Parathyroid adenoma (tissue), 2 donors: Measurements from ENCODE around the gene CAMTA1.

Experiments
- H2AFZ ChIP-seq: fragments of 300-600 bp; sonication (generic); one replicate; pipeline ENCODE4 v1.7.0; 2017; ENCODE audit warnings: antibody characterized with exemption, mild to moderate bottlenecking
- H3K27ac ChIP-seq: fragments of 300-600 bp; sonication (generic); one replicate; pipeline ENCODE4 v1.7.0; 2017
- H3K27me3 ChIP-seq: fragments of 300-600 bp; sonication (generic); one replicate; pipeline ENCODE4 v1.7.0; 2017; ENCODE audit warnings: low read length; ENCODE audit not compliant: control insufficient read depth, insufficient read depth
- H3K36me3 ChIP-seq: fragments of 300-600 bp; sonication (generic); one replicate; pipeline ENCODE4 v1.7.0; 2017; ENCODE audit warnings: low read length; ENCODE audit not compliant: control insufficient read depth, insufficient read depth
- H3K4me1 ChIP-seq: fragments of 300-600 bp; sonication (generic); one replicate; pipeline ENCODE4 v1.7.0; 2017; ENCODE audit warnings: control low read depth
- H3K4me2 ChIP-seq: fragments of 300-600 bp; sonication (generic); one replicate; pipeline ENCODE4 v1.7.0; 2017; ENCODE audit warnings: low read length
- H3K4me3 ChIP-seq: fragments of 300-600 bp; sonication (generic); one replicate; pipeline ENCODE4 v1.7.0; 2017; ENCODE audit warnings: low read depth, low read length
- H3K79me2 ChIP-seq: fragments of 300-600 bp; sonication (generic); one replicate; pipeline ENCODE4 v1.7.0; 2017; ENCODE audit warnings: control low read depth
- H3K9ac ChIP-seq: fragments of 300-600 bp; sonication (generic); one replicate; pipeline ENCODE4 v1.7.0; 2017; ENCODE audit warnings: mild to moderate bottlenecking
- H3K9me3 ChIP-seq: fragments of 300-600 bp; sonication (generic); one replicate; pipeline ENCODE4 v1.7.0; 2017; ENCODE audit warnings: low read length; ENCODE audit not compliant: control insufficient read depth
- CTCF ChIP-seq: fragments of 300-600 bp; sonication (generic); IDR thresholded peaks from one replicate; pipeline ENCODE4 v1.7.0; 2017; ENCODE audit warnings: antibody characterized with exemption, mild to moderate bottlenecking
- donor health status: primary hyperparathyroidism.

Gene CAMTA1

GRCh38 chr1:7069931-7070330, 284.7 kb downstream of the CAMTA1 start:
- peak overlapping the region; percentile 32 for H3K27ac ChIP-seq
- H3K79me2 ChIP-seq: no peaks in the 10 kb centered on the region
- H3K36me3 ChIP-seq: no peaks in the 10 kb centered on the region
- H3K4me3 ChIP-seq: no peak overlapping the region
- H3K9me3 ChIP-seq: no peaks in the 10 kb centered on the region
- H3K9ac ChIP-seq: no peak overlapping the region
- peak overlapping the region; percentile 45 for H3K4me2 ChIP-seq
- peak overlapping the region; percentile 91 for H2AFZ ChIP-seq
- no peaks in the 10 kb centered on the region for H3K27me3 ChIP-seq
- TF ChIP-seq CTCF: no peak
- H3K4me1 ChIP-seq: no peaks in the 10 kb centered on the region

DNA sequence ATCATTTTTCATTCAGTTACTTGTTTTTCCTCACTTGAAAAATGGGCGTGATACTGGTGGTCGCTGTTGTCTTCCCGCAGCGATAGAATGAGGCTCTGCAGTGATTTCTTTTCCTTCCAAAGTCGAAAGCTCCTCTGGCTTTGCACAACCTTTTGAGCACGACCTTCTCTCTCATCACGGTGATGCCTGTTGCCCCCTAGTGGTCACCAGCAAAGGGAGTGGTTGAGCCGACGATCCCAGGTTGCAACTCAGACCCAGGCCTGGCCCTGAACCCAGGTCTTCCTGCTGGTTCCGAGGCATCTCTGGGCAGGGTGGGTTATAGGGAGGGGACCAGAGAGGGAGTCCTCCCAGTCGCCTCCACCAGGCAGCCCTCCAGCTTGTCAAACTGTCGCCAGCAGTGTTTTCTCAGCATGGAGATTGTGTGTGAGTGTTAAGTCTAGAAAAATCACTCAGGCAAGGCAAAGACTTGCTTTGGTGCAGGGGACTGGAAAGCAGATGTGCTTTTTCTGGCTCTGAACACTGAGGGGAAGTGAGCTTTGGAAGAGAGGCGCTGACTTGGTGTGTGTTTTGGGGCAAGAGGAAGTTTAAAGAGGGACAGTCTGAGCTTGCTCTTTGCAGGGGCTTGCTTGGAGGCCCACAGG, 285.3 kb downstream of the CAMTA1 start:
- no peak overlapping the region for H3K4me3 ChIP-seq

DNA sequence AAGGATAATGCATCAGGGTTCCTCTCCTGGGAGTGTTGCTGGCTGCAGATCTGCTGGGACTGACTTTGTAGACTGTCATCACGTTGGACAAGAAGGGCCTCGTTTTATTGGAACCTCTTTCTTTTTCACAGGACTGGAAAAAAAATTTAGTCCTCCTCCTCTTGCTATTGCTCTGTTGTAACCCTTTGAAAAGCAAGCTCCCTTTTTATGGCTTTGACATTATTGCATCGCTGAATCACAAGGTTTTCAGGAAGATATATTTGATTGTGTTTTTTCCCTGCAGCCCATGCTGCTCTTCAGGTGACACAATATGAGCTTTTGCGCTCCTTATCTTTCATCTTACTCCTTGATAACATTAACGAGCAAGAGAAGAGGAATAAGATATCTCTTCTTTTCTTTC, 290.9 kb downstream of the CAMTA1 start:
- Histone ChIP-seq H3K4me3 (no peak overlapping the region), H3K79me2 (no peaks in the 10 kb centered on the region), H3K27ac (no peak overlapping the region), H3K4me2 (no peak overlapping the region), H3K9ac (no peak overlapping the region), H3K27me3 (no peaks in the 10 kb centered on the region), H3K4me1 (no peaks in the 10 kb centered on the region), H3K36me3 (no peaks in the 10 kb centered on the region), H2AFZ (no peak overlapping the region), H3K9me3 (no peaks in the 10 kb centered on the region)
- TF ChIP-seq CTCF: no peak

More for the DNA sequence above, 285.3 kb downstream of the CAMTA1 start:
- Histone ChIP-seq H3K36me3 (no peaks in the 10 kb centered on the region), H3K79me2 (no peaks in the 10 kb centered on the region), H3K9me3 (no peaks in the 10 kb centered on the region), H3K9ac (no peak overlapping the region), H3K4me2 (peak overlapping the region; percentile 45), H2AFZ (peak overlapping the region; percentile 91), H3K4me1 (no peaks in the 10 kb centered on the region), H3K27ac (peak overlapping the region; percentile 32), H3K27me3 (no peaks in the 10 kb centered on the region)
- TF ChIP-seq CTCF: peak; percentile 76

DNA sequence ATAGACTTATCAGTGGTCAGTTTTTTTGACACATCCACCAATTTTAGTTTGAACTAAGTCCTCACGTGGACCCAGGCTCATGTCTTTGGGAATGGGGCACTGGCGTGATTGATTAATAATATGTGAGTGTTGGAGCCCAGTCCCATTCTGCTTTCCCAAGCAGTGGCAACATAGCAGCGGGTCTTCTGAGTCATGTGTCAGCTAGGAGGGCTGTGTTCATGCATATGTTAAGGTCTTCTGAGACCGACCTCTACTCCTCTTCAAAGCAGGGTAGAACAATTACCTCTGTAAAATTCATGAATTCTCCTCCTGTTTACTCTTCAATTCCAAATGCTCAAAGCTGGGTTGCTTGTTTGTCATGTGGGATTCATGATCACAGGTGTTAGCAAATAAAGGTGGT, 291.3 kb downstream of the CAMTA1 start:
- no peaks in the 10 kb centered on the region for H3K27me3 ChIP-seq
- no peak overlapping the region for H3K9ac ChIP-seq
- no peaks in the 10 kb centered on the region for H3K79me2 ChIP-seq
- no peak overlapping the region for H2AFZ ChIP-seq
- H3K36me3 ChIP-seq: no peaks in the 10 kb centered on the region
- H3K4me2 ChIP-seq: no peak overlapping the region
- no peak for TF ChIP-seq CTCF
- H3K4me3 ChIP-seq: no peak overlapping the region
- H3K9me3 ChIP-seq: no peaks in the 10 kb centered on the region
- no peak overlapping the region for H3K27ac ChIP-seq
- H3K4me1 ChIP-seq: no peaks in the 10 kb centered on the region

GRCh38 chr1:7077136-7077535, 291.9 kb downstream of the CAMTA1 start:
- Histone ChIP-seq H3K9me3 (no peaks in the 10 kb centered on the region), H3K4me3 (no peak overlapping the region), H3K27ac (no peak overlapping the region), H3K36me3 (no peaks in the 10 kb centered on the region), H3K27me3 (no peaks in the 10 kb centered on the region), H3K4me1 (no peaks in the 10 kb centered on the region), H3K9ac (no peak overlapping the region), H3K79me2 (no peaks in the 10 kb centered on the region), H3K4me2 (no peak overlapping the region), H2AFZ (no peak overlapping the region)
- TF ChIP-seq CTCF: no peak
